ENCODE data around the gene TTC39A.
A peak's percentile ranks its signal among the peaks of the same experiment; 100 is the strongest.

The TTC39A gene

GRCh38 chr1:51297401-51298321 lies 32.7 kb downstream of the TTC39A start:
- DNase-seq (ENCODE audit: low read depth), result no peak

GRCh38 chr1:51296383-51297357 lies 33.7 kb downstream of the TTC39A start:
- peak; percentile 33 for DNase-seq (ENCODE audit: low read depth)

GRCh38 chr1:51295926-51296325 lies 34.4 kb downstream of the TTC39A start:
- no peak for DNase-seq (ENCODE audit: low read depth)

GRCh38 chr1:51294566-51295184 lies 35.7 kb downstream of the TTC39A start:
- no peak for DNase-seq (ENCODE audit: low read depth)

- DNase-seq (ENCODE audit: low read depth), result no peak
These were observed 36.4 kb downstream of the TTC39A start for GRCh38 chr1:51293898-51294515.

- DNase-seq (ENCODE audit: low read depth), result no peak
These were observed 39.9 kb downstream of the TTC39A start for GRCh38 chr1:51290489-51290847.

GRCh38 chr1:51289676-51290488 lies 40.5 kb downstream of the TTC39A start:
- DNase-seq (ENCODE audit: low read depth), result no peak

GRCh38 chr1:51288578-51288977 lies 41.8 kb downstream of the TTC39A start:
- no peak for DNase-seq (ENCODE audit: low read depth)

- no peak for DNase-seq (ENCODE audit: low read depth)
These were observed 42.4 kb downstream of the TTC39A start for GRCh38 chr1:51287966-51288365.

GRCh38 chr1:51285055-51285454 lies 45.3 kb downstream of the TTC39A start:
- no peak for DNase-seq (ENCODE audit: low read depth)

GRCh38 chr1:51284487-51284954 lies 45.8 kb downstream of the TTC39A start:
- DNase-seq (ENCODE audit: low read depth), result no peak

GRCh38 chr1:51283979-51284378 lies 46.4 kb downstream of the TTC39A start:
- no peak for DNase-seq (ENCODE audit: low read depth)

GRCh38 chr1:51282605-51283004 lies 47.8 kb downstream of the TTC39A start:
- DNase-seq (ENCODE audit: low read depth), result no peak

- DNase-seq (ENCODE audit: low read depth), result no peak
These were observed 48.6 kb downstream of the TTC39A start for GRCh38 chr1:51281807-51282206.

- DNase-seq (ENCODE audit: low read depth), result no peak
These were observed 49.9 kb downstream of the TTC39A start for GRCh38 chr1:51280321-51280978.

GRCh38 chr1:51276286-51276685 lies 54.1 kb downstream of the TTC39A start:
- DNase-seq (ENCODE audit: low read depth), result no peak

GRCh38 chr1:51274676-51275075 lies 55.7 kb downstream of the TTC39A start:
- no peak for DNase-seq (ENCODE audit: low read depth)

GRCh38 chr1:51272916-51273315 lies 57.4 kb downstream of the TTC39A start:
- no peak for DNase-seq (ENCODE audit: low read depth)

- no peak for DNase-seq (ENCODE audit: low read depth)
These were observed 59.6 kb downstream of the TTC39A start for GRCh38 chr1:51270751-51271150.

GRCh38 chr1:51268634-51269033 lies 61.7 kb downstream of the TTC39A start:
- no peak for DNase-seq (ENCODE audit: low read depth)

All from activated T-helper 1 cell treated with Interleukin-2 at 50 U/mL for 16 hours (primary cell).